ENCODE measurements around the gene AHCYL2. TPM values are rescaled to one million over a fixed set of nuclear protein-coding genes. Genes with fewer than 3 reads are reported as not detected.

The AHCYL2 gene
- total and polyA plus RNA-seq, 8 donors = 5.1 to 16.8 (median 13.3) TPM

GRCh38 chr7:129426482-129426881 lies 201.7 kb downstream of the AHCYL2 start:
- no peaks in the 10 kb centered on the region for H3K27me3 ChIP-seq
- no peak overlapping the region for H3K27ac ChIP-seq
- TF ChIP-seq CTCF (IDR thresholded peaks at IDR 0.05) = no peak
- peaks cover 0 to 3% (median 0%) of the 10 kb centered on the region in 3 donors for H3K4me1 ChIP-seq
- ATAC-seq (no peak), DNase-seq (no peak), FAIRE-seq (no peak)
- intact Hi-C loops (cut with DNase I) = no loop called here
- no peaks in the 10 kb centered on the region for H3K9me3 ChIP-seq
- H3K4me3 ChIP-seq = no peak overlapping the region
- H3K36me3 ChIP-seq = peaks cover 0 to 3% (median 0%) of the 10 kb centered on the region in 3 donors

- ATAC-seq = no peak
- H3K4me3 ChIP-seq = no peak overlapping the region
- H3K27me3 ChIP-seq = no peaks in the 10 kb centered on the region
- no peak for FAIRE-seq
- no peak overlapping the region for H3K27ac ChIP-seq
- peaks cover 0 to 3% (median 0%) of the 10 kb centered on the region in 3 donors for H3K36me3 ChIP-seq
- no peak for TF ChIP-seq CTCF (IDR thresholded peaks at IDR 0.05)
- H3K9me3 ChIP-seq = no peaks in the 10 kb centered on the region
- no peaks in the 10 kb centered on the region for H3K4me1 ChIP-seq
- intact Hi-C loops (cut with DNase I) = no loop called here
- DNase-seq = no peak
- 59 to 75% methylated on average over 2 of the region's 2 CpGs for WGBS, 2 donors
These were observed 202.8 kb downstream of the AHCYL2 start for GRCh38 chr7:129427526-129428045.

- H3K9me3 ChIP-seq = no peaks in the 10 kb centered on the region
- DNase-seq (no peak), FAIRE-seq (no peak), ATAC-seq (no peak)
- H3K4me1 ChIP-seq = peaks cover 0 to 5% (median 4%) of the 10 kb centered on the region in 3 donors
- H3K27ac ChIP-seq = no peak overlapping the region
- WGBS, 2 donors = 67 to 78% methylated on average over 8 of the region's 8 CpGs
- H3K36me3 ChIP-seq = no peaks in the 10 kb centered on the region
- peaks cover 0 to 4% (median 0%) of the 10 kb centered on the region in 4 donors for H3K27me3 ChIP-seq
- no peak overlapping the region for H3K4me3 ChIP-seq
- TF ChIP-seq CTCF (IDR thresholded peaks at IDR 0.05) = no peak
- intact Hi-C loops (cut with DNase I) = no loop called here
These were observed 207.2 kb downstream of the AHCYL2 start for GRCh38 chr7:129431911-129432643.

GRCh38 chr7:129433847-129434674 lies 209.2 kb downstream of the AHCYL2 start, which contains the start of gene STRIP2:
Gene STRIP2 (plus strand): TSS chr7:129434432. CDS start chr7:129434473, 41 bp downstream.
- no peak for TF ChIP-seq CTCF (IDR thresholded peaks at IDR 0.05)
- intact Hi-C loops (cut with DNase I) = no loop called here
- H3K36me3 ChIP-seq = no peaks in the 10 kb centered on the region
- 0 to 1% methylated on average over 70 to 75 of the region's 75 CpGs for WGBS, 2 donors
- H3K9me3 ChIP-seq = no peaks in the 10 kb centered on the region
- H3K27ac ChIP-seq = peak within 1 kb of the TSS in 2 of 4 donors; percentile 1 to 17
- DNase-seq = peak; percentile 85 to 98 (median 92)
- peak; percentile 98 to 99 (median 99) for ATAC-seq
- no peak for FAIRE-seq
- peak within 1 kb of the TSS; percentile 60 to 92 (median 74) for H3K4me3 ChIP-seq
- peaks cover 0 to 5% (median 4%) of the 10 kb centered on the region in 3 donors for H3K4me1 ChIP-seq
- H3K27me3 ChIP-seq = peaks cover 0 to 4% (median 0%) of the 10 kb centered on the region in 4 donors
